ENCODE data around the gene EPAS1. TPM values are rescaled to one million over a fixed set of nuclear protein-coding genes. Genes with fewer than 3 reads are reported as not detected.
A peak's percentile ranks its signal among the peaks of the same experiment; 100 is the strongest.

EPAS1 gene
- total RNA-seq, 1 experiment from 2014 or later, result 77.3 TPM

GRCh38 chr2:46305767-46306166 lies 8.6 kb downstream of the EPAS1 start:
- ChIA-PET CTCF (no interaction called here), POLR2A (no interaction called here)
- Histone ChIP-seq H3K9me3 (no peaks in the 10 kb centered on the region), H3K27me3 (replicated peaks; ENCODE audit: control insufficient read depth, insufficient read depth, low read length) (no peaks in the 10 kb centered on the region), H3K36me3 (ENCODE audit: control insufficient read depth, insufficient read depth, low read length) (peaks cover 2% of the 10 kb centered on the region; the same call in 1 of the 2 replicates), H3K4me1 (peaks cover 74% of the 10 kb centered on the region), H3K4me3 (ENCODE audit: low read depth, low read length) (no peak overlapping the region)
- Mint-ChIP-seq H3K27me3 (ENCODE audit: insufficient read depth, unreplicated experiment) (no peaks in the 10 kb centered on the region), H3K9me3 (ENCODE audit: unreplicated experiment) (peaks cover 9% of the 10 kb centered on the region), H3K27ac (ENCODE audit: unreplicated experiment) (no peak overlapping the region), H3K4me3 (ENCODE audit: unreplicated experiment) (no peak overlapping the region), H3K4me1 (ENCODE audit: low read depth, unreplicated experiment) (peaks cover 69% of the 10 kb centered on the region), H3K36me3 (ENCODE audit: insufficient read depth, unreplicated experiment) (peaks cover 10% of the 10 kb centered on the region)
- no TSS peak for BruUV-seq (replicated peaks)
- intact Hi-C loops (cut with micrococcal nuclease; ENCODE audit: unreplicated experiment), result loop anchor here (2.0 kb wide), 2 partner anchors 59 to 103 kb away; no protein-coding TSS in a partner anchor
- TF ChIP-seq CTCF (IDR thresholded peaks at IDR 0.05; ENCODE audit: insufficient read depth in 1 of 2, low read depth in 1 of 2, low read length in 1 of 2, severe bottlenecking in 1 of 2, unreplicated experiment in 1 of 2), result no peak
- DNase-seq, result no peak

- BruUV-seq (replicated peaks), result no TSS peak
- Histone ChIP-seq H3K9me3 (no peaks in the 10 kb centered on the region), H3K36me3 (ENCODE audit: control insufficient read depth, insufficient read depth, low read length) (peaks cover 2% of the 10 kb centered on the region; the same call in 1 of the 2 replicates), H3K27me3 (replicated peaks; ENCODE audit: control insufficient read depth, insufficient read depth, low read length) (no peaks in the 10 kb centered on the region), H3K4me3 (ENCODE audit: low read depth, low read length) (no peak overlapping the region), H3K4me1 (peaks cover 72% of the 10 kb centered on the region)
- CTCF ChIA-PET, result no interaction called here
- no peak overlapping the region for H3K4me3 Mint-ChIP-seq (ENCODE audit: unreplicated experiment)
- peak overlapping the region; percentile 49 for H3K27ac Mint-ChIP-seq (ENCODE audit: unreplicated experiment)
- H3K4me1 Mint-ChIP-seq (ENCODE audit: low read depth, unreplicated experiment), result peaks cover 75% of the 10 kb centered on the region
- peak in 1 of 2 experiments; percentile 42 for DNase-seq
- H3K9me3 Mint-ChIP-seq (ENCODE audit: unreplicated experiment), result peaks cover 9% of the 10 kb centered on the region
- intact Hi-C loops (cut with micrococcal nuclease; ENCODE audit: unreplicated experiment), result loop anchor here (2.0 kb wide), 2 partner anchors 58 to 102 kb away; no protein-coding TSS in a partner anchor
- no peak for TF ChIP-seq CTCF (IDR thresholded peaks at IDR 0.05; ENCODE audit: insufficient read depth in 1 of 2, low read depth in 1 of 2, low read length in 1 of 2, severe bottlenecking in 1 of 2, unreplicated experiment in 1 of 2)
- peaks cover 10% of the 10 kb centered on the region for H3K36me3 Mint-ChIP-seq (ENCODE audit: insufficient read depth, unreplicated experiment)
- POLR2A ChIA-PET, result no interaction called here
- no peaks in the 10 kb centered on the region for H3K27me3 Mint-ChIP-seq (ENCODE audit: insufficient read depth, unreplicated experiment)
Measured at GRCh38 chr2:46306330-46306751, 9.1 kb downstream of the EPAS1 start.

- Histone ChIP-seq H3K4me1 (peaks cover 73% of the 10 kb centered on the region), H3K36me3 (ENCODE audit: control insufficient read depth, insufficient read depth, low read length) (peaks cover 2% of the 10 kb centered on the region; the same call in 1 of the 2 replicates), H3K9me3 (no peaks in the 10 kb centered on the region), H3K4me3 (ENCODE audit: low read depth, low read length) (no peak overlapping the region), H3K27me3 (replicated peaks; ENCODE audit: control insufficient read depth, insufficient read depth, low read length) (no peaks in the 10 kb centered on the region)
- peak overlapping the region; percentile 49 for H3K27ac Mint-ChIP-seq (ENCODE audit: unreplicated experiment)
- no peaks in the 10 kb centered on the region for H3K27me3 Mint-ChIP-seq (ENCODE audit: insufficient read depth, unreplicated experiment)
- peaks cover 9% of the 10 kb centered on the region for H3K9me3 Mint-ChIP-seq (ENCODE audit: unreplicated experiment)
- H3K4me3 Mint-ChIP-seq (ENCODE audit: unreplicated experiment), result peak overlapping the region; percentile 59
- H3K36me3 Mint-ChIP-seq (ENCODE audit: insufficient read depth, unreplicated experiment), result peaks cover 10% of the 10 kb centered on the region
- peak; percentile 73 to 74 for DNase-seq
- H3K4me1 Mint-ChIP-seq (ENCODE audit: low read depth, unreplicated experiment), result peaks cover 75% of the 10 kb centered on the region
- intact Hi-C loops (cut with micrococcal nuclease; ENCODE audit: unreplicated experiment), result loop anchor here (1.0 to 2.0 kb wide), 6 partner anchors 8 to 314 kb away; no protein-coding TSS in a partner anchor
- no TSS peak for BruUV-seq (replicated peaks)
- ChIA-PET CTCF (interaction anchor here (1.0 to 2.0 kb wide), 7 partner anchors 10 to 300 kb away, joined by 3 to 6 read pairs (median 4); partner anchors contain the start of gene EPAS1), POLR2A (interaction anchor here (0.7 kb wide), 1 partner anchor 12 kb away, joined by 3 read pairs; no protein-coding TSS in a partner anchor)
- no peak for TF ChIP-seq CTCF (IDR thresholded peaks at IDR 0.05; ENCODE audit: insufficient read depth in 1 of 2, low read depth in 1 of 2, low read length in 1 of 2, severe bottlenecking in 1 of 2, unreplicated experiment in 1 of 2)
Measured at GRCh38 chr2:46306988-46307655, 9.9 kb downstream of the EPAS1 start.
